Stimulated activated CD4-positive, alpha-beta T cell treated with anti-CD3 and anti-CD28 coated beads, Interleukin-2, amount 100 ng/mL, for 24 hours (primary cell): ENCODE results near the gene ENPP6.
"Not testable (repeated sequence)": the region's sequence is repeated elsewhere in the genome, so short reads cannot be mapped to it uniquely, and the experiment has no call there.

Source experiments
- DNase-seq, 2 donors: peaks; one replicate each; pipeline ENCODE4 v3.0.0-alpha.2; 2020

ENPP6 gene

DNA sequence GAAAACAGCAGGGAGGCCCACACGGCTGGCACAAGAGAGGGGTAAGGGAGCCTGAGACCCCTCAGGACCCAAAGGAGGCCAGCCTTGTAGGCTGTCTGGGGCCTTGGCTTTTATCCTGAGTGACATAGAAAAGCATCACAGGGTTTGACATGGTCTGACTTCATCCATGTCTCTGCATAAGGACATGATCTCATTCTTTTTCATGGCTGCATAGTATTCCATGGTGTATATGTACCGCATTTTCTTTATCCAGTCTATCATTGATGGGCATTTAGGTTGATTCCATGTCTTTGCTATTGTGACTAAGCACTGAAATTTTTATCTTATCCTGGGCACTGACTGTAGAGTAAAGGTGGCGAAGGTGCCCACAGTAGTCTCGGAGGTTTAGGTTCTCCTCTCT is 166.4 kb downstream of the ENPP6 start:
- DNase-seq, result not testable (repeated sequence)

DNA sequence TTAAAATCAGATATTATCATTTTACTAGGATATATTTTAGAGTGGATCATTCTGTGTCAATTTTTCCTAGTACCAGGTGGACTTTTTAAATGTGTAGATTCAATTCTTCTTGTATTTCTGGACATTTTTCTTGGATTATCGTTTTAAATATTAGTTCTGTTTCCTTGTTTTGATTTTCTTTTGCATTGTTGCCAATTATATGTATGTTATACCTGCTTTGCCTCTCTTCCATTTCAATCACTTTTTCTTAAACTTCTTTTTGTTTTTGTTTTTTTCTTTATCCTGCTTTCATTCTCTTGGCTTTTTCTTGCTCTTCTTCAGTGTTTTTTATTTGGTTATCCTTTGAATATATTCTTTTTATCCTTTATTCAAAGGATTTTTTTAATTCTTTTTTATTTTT is 171.5 kb downstream of the ENPP6 start:
- no peak for DNase-seq

DNA sequence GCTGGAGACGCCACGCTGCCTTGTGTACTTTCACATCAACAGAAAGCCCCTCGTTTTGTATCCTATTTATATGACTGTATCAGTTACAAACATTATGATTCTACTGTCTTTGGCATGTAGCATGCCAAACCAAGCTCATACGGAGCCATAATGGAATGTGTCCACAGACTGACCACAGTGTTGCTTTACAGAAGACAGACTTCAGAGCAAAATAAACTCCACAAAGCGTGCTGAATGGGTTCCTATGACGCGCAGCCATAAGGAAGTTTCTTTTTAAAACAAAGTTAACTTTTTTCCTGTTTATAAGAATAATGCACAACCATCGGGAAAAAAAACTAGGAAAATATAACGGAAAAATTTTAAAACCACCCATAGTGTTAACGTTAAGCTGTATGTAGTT is 176.5 kb downstream of the ENPP6 start:
- no peak for DNase-seq

DNA sequence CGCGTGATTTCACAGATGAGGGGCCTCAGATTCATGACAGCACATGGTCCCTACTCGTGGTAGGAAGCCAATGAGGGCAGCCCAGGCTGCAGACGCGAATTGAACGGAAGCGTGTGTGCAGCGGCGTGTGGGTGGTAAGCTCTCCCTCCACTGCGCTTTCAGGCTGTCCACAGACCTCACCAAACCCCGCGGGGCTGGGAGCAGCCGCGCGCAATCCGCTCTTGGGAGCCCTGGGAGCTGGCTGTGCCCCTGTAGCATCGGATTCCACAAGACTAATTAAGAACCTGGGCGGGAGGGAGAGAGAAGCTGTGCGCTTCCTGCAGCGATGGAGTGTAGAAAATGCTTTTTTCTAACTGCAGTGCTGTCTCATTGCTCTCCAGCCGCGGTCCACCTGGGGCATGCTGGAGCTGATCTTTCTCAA is 177.7 kb downstream of the ENPP6 start:
- peak in 1 of 2 donors; percentile 26 for DNase-seq
